ENCODE measurements around the gene THAP12.
"Not testable (repeated sequence)": the region's sequence is repeated elsewhere in the genome, so short reads cannot be mapped to it uniquely, and the experiment has no call there.

THAP12 gene

GRCh38 chr11:76325185-76325584 lies 55.7 kb downstream of the THAP12 start:
- no peak for DNase-seq

GRCh38 chr11:76323804-76324203 lies 57.1 kb downstream of the THAP12 start:
- DNase-seq, result no peak

- DNase-seq, result not testable (repeated sequence)
These were observed 57.6 kb downstream of the THAP12 start for GRCh38 chr11:76323375-76323774.

GRCh38 chr11:76322942-76323341 lies 58.0 kb downstream of the THAP12 start:
- no peak for DNase-seq

GRCh38 chr11:76322540-76322939 lies 58.4 kb downstream of the THAP12 start:
- DNase-seq, result no peak

GRCh38 chr11:76321820-76322524 lies 59.0 kb downstream of the THAP12 start:
- DNase-seq, result no peak

GRCh38 chr11:76321340-76321739 lies 59.6 kb downstream of the THAP12 start:
- no peak for DNase-seq

GRCh38 chr11:76320929-76321328 lies 60.0 kb downstream of the THAP12 start:
- DNase-seq, result no peak

GRCh38 chr11:76319798-76320197 lies 61.1 kb downstream of the THAP12 start:
- DNase-seq, result not testable (repeated sequence)

GRCh38 chr11:76318744-76319384 lies 62.1 kb downstream of the THAP12 start:
- DNase-seq, result peak; percentile 84

GRCh38 chr11:76317296-76317695 lies 63.6 kb downstream of the THAP12 start:
- DNase-seq, result no peak

GRCh38 chr11:76316726-76317125 lies 64.2 kb downstream of the THAP12 start:
- no peak for DNase-seq

- DNase-seq, result no peak
These were observed 65.6 kb downstream of the THAP12 start for GRCh38 chr11:76315182-76315853.

GRCh38 chr11:76314741-76315090 lies 66.2 kb downstream of the THAP12 start:
- DNase-seq, result no peak

GRCh38 chr11:76313913-76314740 lies 66.8 kb downstream of the THAP12 start:
- DNase-seq, result no peak

GRCh38 chr11:76313271-76313670 lies 67.7 kb downstream of the THAP12 start:
- DNase-seq, result no peak

GRCh38 chr11:76310832-76311595 lies 69.9 kb downstream of the THAP12 start:
- DNase-seq, result no peak

- DNase-seq, result no peak
These were observed 72.8 kb downstream of the THAP12 start for GRCh38 chr11:76307978-76308747.

GRCh38 chr11:76307396-76307795 lies 73.5 kb downstream of the THAP12 start:
- DNase-seq, result no peak

GRCh38 chr11:76303399-76303798 lies 77.5 kb downstream of the THAP12 start:
- no peak for DNase-seq

- DNase-seq, result no peak
These were observed 77.9 kb downstream of the THAP12 start for GRCh38 chr11:76302996-76303395.

Data from activated naive CD4-positive, alpha-beta T cell treated with anti-CD3 and anti-CD28 coated beads, Interleukin-2, amount 50 U/mL, for 16 hours (primary cell).